ENCODE results near the gene KRTAP19-2. TPM values are rescaled to one million over a fixed set of nuclear protein-coding genes. Genes with fewer than 3 reads are reported as not detected.
"Not testable (repeated sequence)": the region's sequence is repeated elsewhere in the genome, so short reads cannot be mapped to it uniquely, and the experiment has no call there.

Gene KRTAP19-2, protein sequence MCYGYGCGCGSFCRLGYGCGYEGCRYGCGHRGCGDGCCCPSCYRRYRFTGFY
- not detected for polyA plus RNA-seq (ENCODE audit: insufficient read length in 3 of 3)
- long read RNA-seq, donor 1: 0 reads
- long read RNA-seq, donor 2: 0 reads
- long read RNA-seq, donor 3: 0 reads
- long read RNA-seq, donor 4: 0 reads
- long read RNA-seq, donor 5: 0 reads
- long read RNA-seq, donor 6: 0 reads
- long read RNA-seq, donor 7: 0 reads
- long read RNA-seq, donor 8: 0 reads
- long read RNA-seq, donor 9: 0 reads
- long read RNA-seq, donor 10: 0 reads
- long read RNA-seq, donor 11: 0 reads
- long read RNA-seq, donor 12: 0 reads
- long read RNA-seq, donor 13: 0 reads
- long read RNA-seq, donor 14: 0 reads
- long read RNA-seq, donor 15: 0 reads
- long read RNA-seq, donor 16: 0 reads

DNA sequence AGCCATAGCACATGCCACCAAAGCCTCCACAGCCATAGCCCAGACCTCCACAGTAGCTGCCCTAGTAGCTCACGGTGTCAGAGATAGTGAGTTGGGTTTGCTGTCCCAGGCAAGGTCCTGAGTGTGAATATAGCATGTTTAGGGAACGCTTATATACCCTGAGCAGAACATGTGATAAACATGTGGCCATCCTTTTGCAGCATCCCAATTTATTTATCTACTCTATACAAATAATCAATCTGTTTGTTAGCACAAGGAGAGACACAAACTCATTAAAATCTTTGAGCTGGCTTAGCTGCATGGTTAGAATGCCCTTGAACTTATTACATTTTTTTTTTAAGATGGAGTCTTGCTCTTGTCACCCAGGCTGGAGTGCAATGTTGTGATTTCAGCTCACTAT is at the start of gene KRTAP19-2:
KRTAP19-2 (minus strand) TSS at position 101 of the 400 bp plus-strand sequence; CDS start at position 13, 88 bp downstream.
- DNase-seq (ENCODE audit: extremely low read depth in 1 of 11, low read depth in 9 of 11, low spot score in 4 of 11): no peak

GRCh38 chr21:30518876-30519275 is 31.6 kb upstream of the KRTAP19-2 start:
- DNase-seq (ENCODE audit: extremely low read depth in 1 of 11, low read depth in 9 of 11, low spot score in 4 of 11): peak in 3 of 11 donors; percentile 1 to 2 (median 2)

GRCh38 chr21:30515681-30516080 is 28.4 kb upstream of the KRTAP19-2 start:
- DNase-seq (ENCODE audit: extremely low read depth in 1 of 11, low read depth in 9 of 11, low spot score in 4 of 11): no peak

DNA sequence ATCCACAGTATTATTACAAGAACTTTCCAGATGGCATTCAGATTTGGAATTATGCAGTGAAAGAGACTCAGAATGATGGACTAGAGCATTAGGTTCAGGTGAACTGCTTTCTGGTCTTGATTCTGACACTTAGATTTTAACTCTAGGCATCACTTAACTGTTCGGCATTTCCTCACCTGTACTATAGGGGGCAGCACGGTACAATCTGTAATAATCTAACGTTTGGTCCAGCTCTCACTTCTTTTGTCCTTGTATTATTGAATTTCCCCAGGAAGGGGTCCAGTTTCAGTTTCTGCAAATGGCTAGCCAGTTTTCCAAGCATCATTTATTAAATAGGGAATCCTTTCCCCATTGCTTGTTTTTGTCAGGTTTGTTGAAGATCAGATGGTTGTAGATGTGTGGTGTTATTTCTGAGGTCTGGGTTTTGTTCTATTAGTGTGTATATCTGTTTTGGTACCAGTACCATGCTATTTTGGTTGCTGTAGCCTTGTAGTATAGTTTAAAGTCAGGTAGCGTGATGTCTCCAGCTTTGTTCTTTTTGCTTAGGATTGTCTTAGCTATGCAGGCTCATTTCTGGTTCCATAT is 18.5 kb upstream of the KRTAP19-2 start:
- not testable (repeated sequence) for DNase-seq (ENCODE audit: extremely low read depth in 1 of 11, low read depth in 9 of 11, low spot score in 4 of 11)

DNA sequence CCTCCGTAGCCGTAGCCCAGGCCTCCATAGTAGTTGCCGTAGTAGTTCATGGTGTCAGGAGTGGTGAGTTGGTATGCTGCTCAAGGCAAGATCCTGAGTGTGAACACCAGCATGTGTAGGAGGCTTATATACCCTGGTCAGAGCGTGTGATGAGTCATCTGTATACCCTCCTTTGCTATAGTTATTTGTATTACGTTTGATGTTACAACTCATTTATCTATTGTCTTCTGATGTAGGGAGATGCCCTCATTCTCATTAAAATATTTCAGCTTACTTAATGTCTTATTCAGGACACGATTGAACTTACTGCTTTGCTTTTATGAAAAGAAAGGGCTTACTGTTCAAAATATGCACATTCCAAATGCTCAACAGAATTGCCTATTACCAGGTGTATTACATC is 14.8 kb upstream of the KRTAP19-2 start, which contains the start of gene KRTAP19-5:
KRTAP19-5 (minus strand) TSS at position 101 of the 400 bp plus-strand sequence; CDS start at position 50, 51 bp downstream.
- DNase-seq (ENCODE audit: extremely low read depth in 1 of 11, low read depth in 9 of 11, low spot score in 4 of 11): no peak

- DNase-seq (ENCODE audit: extremely low read depth in 1 of 11, low read depth in 9 of 11, low spot score in 4 of 11): no peak
Observed at GRCh38 chr21:30497065-30497464, 9.8 kb upstream of the KRTAP19-2 start, which contains the start of gene KRTAP19-4. Gene KRTAP19-4 (minus strand): TSS chr21:30497165. CDS start chr21:30497110, 55 bp downstream.

- DNase-seq (ENCODE audit: extremely low read depth in 1 of 11, low read depth in 9 of 11, low spot score in 4 of 11): no peak
Observed at GRCh38 chr21:30491963-30492428, 4.8 kb upstream of the KRTAP19-2 start, which contains the start of gene KRTAP19-3. Gene KRTAP19-3 (minus strand): TSS chr21:30492013. CDS start chr21:30491957, 56 bp downstream.

GRCh38 chr21:30486180-30486579 is 1.1 kb downstream of the KRTAP19-2 start:
- DNase-seq (ENCODE audit: extremely low read depth in 1 of 11, low read depth in 9 of 11, low spot score in 4 of 11): no peak

DNA sequence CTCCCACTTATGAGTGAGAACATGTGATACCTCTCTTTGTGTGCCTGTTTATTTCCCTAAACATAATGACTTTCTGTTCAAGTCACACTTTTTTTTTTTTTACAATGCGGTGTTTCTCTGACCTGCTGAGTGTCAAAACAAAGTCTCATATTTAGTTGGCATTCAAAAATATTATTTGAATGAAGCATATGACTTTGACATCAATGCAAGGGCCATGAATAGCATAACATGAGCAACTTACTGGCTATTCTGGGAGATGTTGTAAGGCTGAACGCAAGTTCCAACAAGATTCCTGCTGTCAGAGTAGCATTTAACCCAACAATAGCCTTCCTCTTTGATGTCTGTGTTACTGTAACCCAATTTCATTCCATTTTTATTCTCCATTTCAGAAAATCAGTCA is 5.1 kb downstream of the KRTAP19-2 start:
- no peak for DNase-seq (ENCODE audit: extremely low read depth in 1 of 11, low read depth in 9 of 11, low spot score in 4 of 11)

DNA sequence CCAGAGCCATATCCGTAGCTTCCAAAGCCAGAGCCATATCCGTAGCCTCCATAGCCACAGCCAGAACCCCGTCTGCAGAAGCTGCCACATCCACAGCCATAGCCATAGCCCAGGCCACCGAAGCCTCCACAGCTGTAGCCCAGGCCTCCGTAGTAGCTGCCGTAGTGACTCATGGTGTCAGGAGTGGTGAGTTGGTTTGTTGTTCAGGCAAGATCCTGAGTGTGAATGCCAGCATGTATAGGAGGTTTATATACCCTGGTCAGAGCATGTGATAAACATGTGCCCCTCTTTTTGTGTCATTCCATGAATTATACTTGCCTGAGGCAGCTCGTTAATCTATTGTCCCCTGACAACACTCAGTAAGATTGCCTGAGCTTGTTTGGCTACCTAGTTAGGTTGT is 7.1 kb downstream of the KRTAP19-2 start, which contains the start of gene KRTAP19-1:
KRTAP19-1 (minus strand) TSS at position 223 of the 400 bp plus-strand sequence; CDS start at position 173, 50 bp downstream.
- DNase-seq (ENCODE audit: extremely low read depth in 1 of 11, low read depth in 9 of 11, low spot score in 4 of 11): no peak

GRCh38 chr21:30479259-30479658 is 8.0 kb downstream of the KRTAP19-2 start:
- DNase-seq (ENCODE audit: extremely low read depth in 1 of 11, low read depth in 9 of 11, low spot score in 4 of 11): no peak

DNA sequence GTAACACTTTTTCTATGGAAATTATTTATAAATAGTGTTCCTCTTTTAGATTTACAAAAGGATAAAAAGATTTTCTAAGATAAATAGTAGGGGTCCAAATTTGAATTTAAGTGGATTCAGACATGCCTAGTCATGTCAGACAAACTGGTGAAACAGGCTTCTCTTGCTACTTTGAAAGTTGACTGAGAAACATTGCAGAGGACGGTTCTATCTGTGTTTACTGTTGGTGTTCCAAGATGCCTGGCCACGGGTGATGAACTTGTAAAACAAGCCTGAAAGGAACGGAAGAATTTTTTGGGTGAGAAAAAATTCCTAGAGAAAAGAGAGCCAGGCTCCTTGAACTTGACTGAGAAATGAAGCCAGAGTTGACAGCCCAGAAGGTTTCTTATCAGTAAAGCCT is 9.2 kb downstream of the KRTAP19-2 start:
- no peak for DNase-seq (ENCODE audit: extremely low read depth in 1 of 11, low read depth in 9 of 11, low spot score in 4 of 11)

- peak in 8 of 11 donors; percentile 10 to 56 (median 22) for DNase-seq (ENCODE audit: extremely low read depth in 1 of 11, low read depth in 9 of 11, low spot score in 4 of 11)
Observed at GRCh38 chr21:30468900-30469714, 18.1 kb downstream of the KRTAP19-2 start.

DNA sequence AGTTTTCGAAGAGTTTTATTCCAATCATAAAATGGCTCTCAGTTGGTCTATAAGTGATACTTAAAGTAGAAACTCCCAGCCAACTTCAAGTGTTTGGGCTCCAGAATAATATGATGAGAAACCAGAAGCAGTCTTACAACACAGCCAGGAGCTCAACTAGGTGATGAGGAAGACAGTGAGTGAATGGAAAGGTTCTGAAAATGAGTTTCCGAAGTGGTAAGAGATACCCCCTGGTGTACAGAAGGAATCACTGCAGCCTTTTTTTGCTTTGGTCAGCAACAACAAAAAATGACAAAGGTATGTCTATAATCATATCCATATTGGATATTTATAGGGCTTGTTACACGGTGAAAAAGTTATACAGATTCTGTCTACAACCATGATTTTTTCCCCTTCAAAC is 23.5 kb downstream of the KRTAP19-2 start:
- DNase-seq (ENCODE audit: extremely low read depth in 1 of 11, low read depth in 9 of 11, low spot score in 4 of 11): no peak

- DNase-seq (ENCODE audit: extremely low read depth in 1 of 11, low read depth in 9 of 11, low spot score in 4 of 11): no peak
Observed at GRCh38 chr21:30448514-30448913, 38.7 kb downstream of the KRTAP19-2 start.

GRCh38 chr21:30447056-30447455 is 40.2 kb downstream of the KRTAP19-2 start:
- DNase-seq (ENCODE audit: extremely low read depth in 1 of 11, low read depth in 9 of 11, low spot score in 4 of 11): peak in 3 of 11 donors; percentile 1 to 24 (median 17)

DNA sequence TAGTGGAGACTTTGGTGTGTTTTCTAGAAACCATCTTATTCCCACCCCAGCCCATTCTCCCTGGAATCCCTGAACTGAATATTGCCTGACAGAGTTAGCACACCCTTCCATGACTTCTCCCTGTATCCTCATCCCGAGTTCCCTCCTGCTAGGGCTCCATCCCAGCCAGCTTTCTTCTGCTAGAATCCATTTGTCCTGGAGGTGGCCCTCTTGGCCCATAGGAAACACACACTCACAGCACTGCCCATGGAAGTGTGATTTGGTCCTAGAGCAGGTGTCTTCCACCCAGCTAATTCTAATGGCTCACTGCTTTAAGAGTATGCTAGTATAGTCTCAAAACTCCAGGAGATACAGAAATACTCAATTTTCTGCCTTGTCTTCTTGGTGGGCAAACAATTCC is 43.0 kb downstream of the KRTAP19-2 start:
- DNase-seq (ENCODE audit: extremely low read depth in 1 of 11, low read depth in 9 of 11, low spot score in 4 of 11): no peak

DNA sequence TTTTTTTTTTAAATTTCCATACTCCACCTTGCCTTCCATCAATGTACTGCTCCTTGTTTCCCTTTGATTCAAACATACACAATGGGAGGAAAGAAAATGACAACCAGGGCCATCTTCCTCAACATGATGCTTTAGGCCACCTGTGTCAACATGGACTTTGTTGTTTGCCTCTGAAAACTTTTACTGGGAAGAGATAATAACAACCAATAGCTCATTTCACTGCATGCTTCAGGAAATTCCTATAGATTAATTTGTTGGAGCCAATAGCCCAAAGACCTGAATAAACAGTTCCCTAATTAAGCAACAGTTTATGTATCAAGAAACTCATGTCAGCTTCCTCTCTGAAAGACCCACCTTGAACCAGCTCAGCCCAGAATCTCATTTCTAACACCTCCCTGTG is 44.0 kb downstream of the KRTAP19-2 start:
- no peak for DNase-seq (ENCODE audit: extremely low read depth in 1 of 11, low read depth in 9 of 11, low spot score in 4 of 11)

GRCh38 chr21:30439975-30440374 is 47.3 kb downstream of the KRTAP19-2 start, which contains the start of gene KRTAP15-1:
Gene KRTAP15-1 (plus strand): TSS chr21:30440275. CDS start chr21:30440328, 53 bp downstream.
- no peak for DNase-seq (ENCODE audit: extremely low read depth in 1 of 11, low read depth in 9 of 11, low spot score in 4 of 11)
